H1 (cell line): Measurements from ENCODE around the gene INPPL1.

ENCODE experiments used
- EP300 ChIP-seq, 2 experiments: IDR thresholded peaks; 1 replicate in 1 of 2; 2 replicates in 1 of 2; pipeline ENCODE4 v1.6.1; 2011 to 2012; ENCODE audit warnings: low read depth in 2 of 2, low read length in 2 of 2, mild to moderate bottlenecking in 2 of 2, borderline replicate concordance in 1 of 2, inconsistent platforms in 1 of 2, moderate library complexity in 1 of 2
- EZH2 ChIP-seq: fragments of 200-600 bp; sonication (generic); IDR thresholded peaks from 2 replicates; pipeline ENCODE4 v1.7.1; 2012; ENCODE audit warnings: low read depth, mild to moderate bottlenecking, moderate library complexity, low read length, inconsistent platforms; ENCODE audit not compliant: severe bottlenecking
- JUND ChIP-seq: IDR thresholded peaks from 2 replicates; pipeline ENCODE4 v1.6.1; 2011; ENCODE audit warnings: mild to moderate bottlenecking, improper control_type of control experiment, low read length
- POLR2A ChIP-seq, 2 experiments: IDR thresholded peaks; 1 replicate in 1 of 2; 2 replicates in 1 of 2; pipeline ENCODE4 v1.6.1; 2011; ENCODE audit warnings: low read depth in 2 of 2, low read length in 2 of 2, mild to moderate bottlenecking in 2 of 2; ENCODE audit errors: control extremely low read depth in 1 of 2
- POLR2AphosphoS5 ChIP-seq: IDR thresholded peaks from 2 replicates; pipeline ENCODE4 v1.6.1; 2011; ENCODE audit warnings: low read depth, low read length
- SP1 ChIP-seq: IDR thresholded peaks from 2 replicates; pipeline ENCODE4 v1.6.1; 2011; ENCODE audit warnings: low read depth, low read length
- TF ChIP-seq, protein P1 (sequence below), 3 experiments: IDR thresholded peaks; 1 replicate in 2 of 3; 2 replicates in 1 of 3; pipeline versions ENCODE4 v1.5.1 to v1.6.1; 2011; ENCODE audit warnings: low read length in 3 of 3, mild to moderate bottlenecking in 3 of 3, inconsistent platforms in 2 of 3, low read depth in 1 of 3, moderate library complexity in 1 of 3; ENCODE audit not compliant: insufficient read depth in 1 of 3; ENCODE audit errors: control extremely low read depth in 1 of 3

DNA sequence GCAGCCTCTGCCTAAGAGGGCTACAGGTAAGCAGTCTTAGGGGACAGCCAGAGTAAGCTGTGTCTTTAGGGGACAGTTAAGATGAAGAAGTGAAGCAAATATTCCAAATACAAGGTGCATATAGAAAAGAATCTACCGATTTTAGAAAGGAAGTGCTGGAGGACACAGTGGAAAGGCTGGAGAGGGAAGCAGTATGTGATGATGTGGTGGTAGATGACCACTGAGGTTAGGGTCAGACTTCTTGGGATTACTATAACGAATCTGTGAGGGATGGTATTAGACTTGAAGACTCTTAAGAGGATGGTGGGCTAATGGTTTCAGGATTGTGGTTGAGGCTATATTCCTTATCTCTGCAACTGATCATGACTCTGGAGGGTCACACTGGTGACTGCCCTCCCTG, 59.4 kb downstream of the INPPL1 start:
- TF ChIP-seq, protein P1, sequence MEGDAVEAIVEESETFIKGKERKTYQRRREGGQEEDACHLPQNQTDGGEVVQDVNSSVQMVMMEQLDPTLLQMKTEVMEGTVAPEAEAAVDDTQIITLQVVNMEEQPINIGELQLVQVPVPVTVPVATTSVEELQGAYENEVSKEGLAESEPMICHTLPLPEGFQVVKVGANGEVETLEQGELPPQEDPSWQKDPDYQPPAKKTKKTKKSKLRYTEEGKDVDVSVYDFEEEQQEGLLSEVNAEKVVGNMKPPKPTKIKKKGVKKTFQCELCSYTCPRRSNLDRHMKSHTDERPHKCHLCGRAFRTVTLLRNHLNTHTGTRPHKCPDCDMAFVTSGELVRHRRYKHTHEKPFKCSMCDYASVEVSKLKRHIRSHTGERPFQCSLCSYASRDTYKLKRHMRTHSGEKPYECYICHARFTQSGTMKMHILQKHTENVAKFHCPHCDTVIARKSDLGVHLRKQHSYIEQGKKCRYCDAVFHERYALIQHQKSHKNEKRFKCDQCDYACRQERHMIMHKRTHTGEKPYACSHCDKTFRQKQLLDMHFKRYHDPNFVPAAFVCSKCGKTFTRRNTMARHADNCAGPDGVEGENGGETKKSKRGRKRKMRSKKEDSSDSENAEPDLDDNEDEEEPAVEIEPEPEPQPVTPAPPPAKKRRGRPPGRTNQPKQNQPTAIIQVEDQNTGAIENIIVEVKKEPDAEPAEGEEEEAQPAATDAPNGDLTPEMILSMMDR (IDR thresholded peaks at IDR 0.05; ENCODE audit: control extremely low read depth in 1 of 3, insufficient read depth in 1 of 3, low read depth in 1 of 3, low read length in 3 of 3) = no peak
- TF ChIP-seq EZH2 (no peak), EP300 (IDR thresholded peaks at IDR 0.05; ENCODE audit: borderline replicate concordance in 1 of 2, low read depth in 2 of 2, low read length in 2 of 2) (no peak), POLR2AphosphoS5 (no peak), POLR2A (IDR thresholded peaks at IDR 0.05; ENCODE audit: control extremely low read depth in 1 of 2, low read depth in 2 of 2, low read length in 2 of 2) (no peak), SP1 (no peak), JUND (no peak)
